Uterus (tissue), 2 donors: ENCODE data around the gene ATAD1.

Source experiments
- POLR2A ChIP-seq, 2 donors: fragments of 450-650 bp; IDR thresholded peaks; one replicate each; pipeline ENCODE4 v1.6.1; 2016; ENCODE audit warnings: antibody characterized with exemption in 2 of 2, mild to moderate bottlenecking in 1 of 2, moderate library complexity in 1 of 2
- TF ChIP-seq, protein P1 (sequence below), 4 experiments: fragments of 200-600 bp in 2 of 4; fragments of 450-650 bp in 2 of 4; sonication (generic) in 2 of 4; IDR thresholded peaks; one replicate each; pipeline ENCODE4 v1.5.1; 2016 to 2019; ENCODE audit warnings: antibody characterized with exemption in 4 of 4, mild to moderate bottlenecking in 2 of 4, moderate library complexity in 1 of 4

DNA sequence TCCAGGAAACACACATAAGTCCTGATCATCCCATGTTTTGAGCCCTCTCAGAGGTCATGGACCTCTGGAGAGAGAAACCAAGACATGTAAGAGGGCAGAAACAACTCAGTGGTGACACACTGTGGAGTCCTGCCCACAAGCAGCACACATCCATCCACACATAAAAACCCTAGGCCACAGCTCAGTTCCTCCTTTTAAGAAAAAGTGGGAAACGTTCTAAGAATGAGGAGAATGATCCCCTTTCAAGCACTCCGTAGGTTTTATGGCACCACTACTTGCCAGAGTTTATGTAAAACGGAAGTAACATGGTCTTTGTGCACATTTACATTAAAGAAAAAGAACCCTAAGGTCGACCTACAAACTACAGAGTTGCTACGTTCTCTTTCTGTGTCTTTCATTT is 19.9 kb downstream of the ATAD1 start:
- TF ChIP-seq, protein P1, sequence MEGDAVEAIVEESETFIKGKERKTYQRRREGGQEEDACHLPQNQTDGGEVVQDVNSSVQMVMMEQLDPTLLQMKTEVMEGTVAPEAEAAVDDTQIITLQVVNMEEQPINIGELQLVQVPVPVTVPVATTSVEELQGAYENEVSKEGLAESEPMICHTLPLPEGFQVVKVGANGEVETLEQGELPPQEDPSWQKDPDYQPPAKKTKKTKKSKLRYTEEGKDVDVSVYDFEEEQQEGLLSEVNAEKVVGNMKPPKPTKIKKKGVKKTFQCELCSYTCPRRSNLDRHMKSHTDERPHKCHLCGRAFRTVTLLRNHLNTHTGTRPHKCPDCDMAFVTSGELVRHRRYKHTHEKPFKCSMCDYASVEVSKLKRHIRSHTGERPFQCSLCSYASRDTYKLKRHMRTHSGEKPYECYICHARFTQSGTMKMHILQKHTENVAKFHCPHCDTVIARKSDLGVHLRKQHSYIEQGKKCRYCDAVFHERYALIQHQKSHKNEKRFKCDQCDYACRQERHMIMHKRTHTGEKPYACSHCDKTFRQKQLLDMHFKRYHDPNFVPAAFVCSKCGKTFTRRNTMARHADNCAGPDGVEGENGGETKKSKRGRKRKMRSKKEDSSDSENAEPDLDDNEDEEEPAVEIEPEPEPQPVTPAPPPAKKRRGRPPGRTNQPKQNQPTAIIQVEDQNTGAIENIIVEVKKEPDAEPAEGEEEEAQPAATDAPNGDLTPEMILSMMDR (IDR thresholded peaks at IDR 0.05): no peak
- TF ChIP-seq POLR2A (IDR thresholded peaks at IDR 0.05): no peak
